C4-2B (cell line): ENCODE measurements around the gene SLC24A3.

ENCODE experiments used
- CTCF ChIP-seq: fragments of 450-650 bp; conservative IDR thresholded peaks from 2 replicates; pipeline ENCODE4 v1.5.1; 2017; ENCODE audit warnings: mild to moderate bottlenecking
- ZFX ChIP-seq: fragments of 450-650 bp; IDR thresholded peaks from 2 replicates; pipeline ENCODE4 v1.6.1; 2017

DNA sequence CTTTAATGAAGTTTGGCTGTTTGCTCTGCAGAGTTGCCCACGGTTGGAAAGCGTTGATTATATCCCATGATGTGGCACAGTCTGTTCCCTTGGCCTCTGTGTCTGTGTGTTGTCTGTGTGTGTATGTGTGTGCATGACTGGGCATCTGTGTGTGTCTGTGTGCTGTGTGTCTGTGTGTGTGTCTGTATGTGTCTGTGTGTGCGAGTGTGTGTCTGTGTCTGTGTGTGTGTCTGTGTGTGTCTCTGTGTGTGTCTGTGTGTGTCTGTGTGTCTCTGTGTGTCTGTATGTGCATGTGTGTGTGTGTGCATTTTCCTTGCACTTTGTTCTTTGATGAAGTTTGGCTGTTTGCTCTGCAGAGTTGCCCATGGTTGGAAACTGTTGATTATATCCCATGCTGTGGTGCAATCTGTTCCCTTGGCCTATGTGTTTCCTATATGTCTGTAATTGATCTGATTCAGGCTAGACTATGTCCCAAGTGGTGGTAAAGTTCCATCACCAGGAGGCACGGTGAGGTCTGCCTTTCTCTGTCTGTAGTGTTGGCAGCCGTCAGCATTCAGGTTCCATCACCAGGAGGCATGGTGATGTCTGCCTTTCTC, 467.6 kb downstream of the SLC24A3 start:
- TF ChIP-seq ZFX (no peak), CTCF (no peak)
